Measurements from ENCODE around the gene B3GNT4. TPM values are rescaled to one million over a fixed set of nuclear protein-coding genes. Genes with fewer than 3 reads are reported as not detected.
"Not testable (repeated sequence)": the region's sequence is repeated elsewhere in the genome, so short reads cannot be mapped to it uniquely, and the experiment has no call there.

B3GNT4 gene
- total RNA-seq, 3 donors from 2014 or later = 1.6 TPM; not detected in 2

DNA sequence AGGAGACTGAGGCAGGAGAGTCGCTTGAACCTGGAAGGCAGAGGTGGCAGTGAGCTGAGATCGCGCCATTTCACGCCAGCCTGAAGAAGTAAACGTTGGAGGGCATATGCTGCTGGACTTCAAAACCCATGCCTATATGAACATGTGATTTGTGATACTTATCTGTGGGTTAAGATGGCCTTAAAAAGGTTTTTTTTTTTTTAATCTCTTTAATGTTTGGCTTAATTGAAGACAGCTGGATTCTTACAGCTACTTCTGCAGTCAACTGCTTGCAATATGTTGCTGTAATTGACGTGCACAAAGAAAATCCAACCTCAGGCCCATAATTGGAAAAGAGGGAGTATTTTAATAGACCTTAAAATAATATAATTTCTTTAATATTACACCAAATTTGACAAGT lies 1.5 kb upstream of the B3GNT4 start:
- Histone ChIP-seq H3K4me3 (no peak overlapping the region), H3K9me3 (no peaks in the 10 kb centered on the region), H3K36me3 (no peaks in the 10 kb centered on the region), H3K27ac (no peak overlapping the region), H3K4me1 (peaks cover 6 to 12% of the 10 kb centered on the region in 2 donors), H3K27me3 (peaks cover 0 to 3% of the 10 kb centered on the region in 2 donors)
- no peak for TF ChIP-seq POLR2A (IDR thresholded peaks at IDR 0.05)
- TF ChIP-seq, protein P1, sequence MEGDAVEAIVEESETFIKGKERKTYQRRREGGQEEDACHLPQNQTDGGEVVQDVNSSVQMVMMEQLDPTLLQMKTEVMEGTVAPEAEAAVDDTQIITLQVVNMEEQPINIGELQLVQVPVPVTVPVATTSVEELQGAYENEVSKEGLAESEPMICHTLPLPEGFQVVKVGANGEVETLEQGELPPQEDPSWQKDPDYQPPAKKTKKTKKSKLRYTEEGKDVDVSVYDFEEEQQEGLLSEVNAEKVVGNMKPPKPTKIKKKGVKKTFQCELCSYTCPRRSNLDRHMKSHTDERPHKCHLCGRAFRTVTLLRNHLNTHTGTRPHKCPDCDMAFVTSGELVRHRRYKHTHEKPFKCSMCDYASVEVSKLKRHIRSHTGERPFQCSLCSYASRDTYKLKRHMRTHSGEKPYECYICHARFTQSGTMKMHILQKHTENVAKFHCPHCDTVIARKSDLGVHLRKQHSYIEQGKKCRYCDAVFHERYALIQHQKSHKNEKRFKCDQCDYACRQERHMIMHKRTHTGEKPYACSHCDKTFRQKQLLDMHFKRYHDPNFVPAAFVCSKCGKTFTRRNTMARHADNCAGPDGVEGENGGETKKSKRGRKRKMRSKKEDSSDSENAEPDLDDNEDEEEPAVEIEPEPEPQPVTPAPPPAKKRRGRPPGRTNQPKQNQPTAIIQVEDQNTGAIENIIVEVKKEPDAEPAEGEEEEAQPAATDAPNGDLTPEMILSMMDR (IDR thresholded peaks at IDR 0.05) = no peak
- no peak for TF ChIP-seq POLR2AphosphoS5 (IDR thresholded peaks at IDR 0.05)
- intact Hi-C loops (cut with DNase I; ENCODE audit: low total_unique reads) = no loop called here
- no peak for DNase-seq (ENCODE audit: low spot score in 2 of 2)

DNA sequence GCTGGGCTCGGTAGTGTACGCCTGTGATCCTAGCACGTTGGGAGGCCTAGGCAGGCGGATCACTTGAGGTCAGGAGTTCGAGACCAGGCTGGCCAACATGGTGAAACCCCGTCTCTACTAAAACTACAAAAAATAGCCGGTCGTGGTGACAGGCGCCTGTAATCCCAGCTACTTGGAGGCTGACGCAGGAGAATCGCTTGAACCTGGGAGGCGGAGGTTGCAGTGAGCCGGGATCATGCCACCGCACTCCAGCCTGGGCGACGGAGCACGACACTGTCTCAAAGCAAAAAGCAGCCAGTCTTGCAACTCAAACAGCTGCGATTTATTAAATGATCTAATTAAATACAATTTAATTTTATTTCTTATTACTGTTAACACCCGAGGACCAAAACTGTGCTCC lies 698 bp upstream of the B3GNT4 start:
- H3K9me3 ChIP-seq; H3K27ac ChIP-seq; H3K27me3 ChIP-seq; H3K36me3 ChIP-seq; DNase-seq (ENCODE audit: low spot score in 2 of 2); intact Hi-C loops (cut with DNase I; ENCODE audit: low total_unique reads): not testable (repeated sequence)
- peak overlapping the region; percentile 43 to 87 (median 59) for H3K4me3 ChIP-seq
- peaks cover 6 to 12% of the 10 kb centered on the region in 2 donors for H3K4me1 ChIP-seq

DNA sequence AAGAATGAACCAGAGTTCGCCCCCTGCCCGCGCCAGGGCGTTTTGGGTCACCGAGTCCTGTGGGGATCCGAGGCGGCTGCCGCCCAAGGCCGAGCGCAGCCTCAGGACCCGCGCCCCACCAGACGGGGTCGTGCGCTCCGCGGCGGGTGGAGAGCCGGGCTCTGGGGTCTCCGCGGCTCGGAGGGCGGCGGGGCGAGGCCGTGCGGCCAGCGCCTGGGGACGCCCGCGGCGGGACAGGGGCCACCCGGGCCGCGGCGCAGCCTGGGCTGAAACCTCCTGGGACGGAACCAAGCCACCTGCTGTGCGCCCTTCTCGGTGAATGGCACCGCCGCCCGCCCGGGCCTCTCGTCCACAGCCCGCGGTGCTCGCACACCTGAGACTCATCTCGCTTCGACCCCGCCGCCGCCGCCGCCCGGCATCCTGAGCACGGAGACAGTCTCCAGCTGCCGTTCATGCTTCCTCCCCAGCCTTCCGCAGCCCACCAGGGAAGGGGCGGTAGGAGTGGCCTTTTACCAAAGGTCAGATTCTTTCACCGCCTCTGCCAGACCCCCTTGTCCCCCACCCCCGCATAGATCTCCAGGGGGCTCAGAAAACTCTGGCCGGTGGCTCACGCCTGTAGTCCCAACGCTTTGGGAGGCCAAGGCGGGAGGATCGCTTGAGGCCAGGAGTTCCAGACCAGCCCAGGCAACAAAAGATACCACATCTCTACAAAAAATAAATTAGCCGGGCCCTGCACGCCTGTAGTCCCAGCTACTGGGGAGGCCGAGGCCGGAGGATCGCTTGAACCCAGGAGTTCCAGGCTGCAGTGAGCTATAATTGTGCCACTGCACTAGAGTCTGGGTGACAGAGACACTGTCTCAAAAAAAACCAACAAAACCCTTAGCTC lies 901 bp downstream of the B3GNT4 start:
- peak in 1 of 2 donors; percentile 49 for DNase-seq (ENCODE audit: low spot score in 2 of 2)
- Histone ChIP-seq H3K4me3 (peak overlapping the region; percentile 43 to 87 (median 59)), H3K36me3 (peaks cover 8% of the 10 kb centered on the region), H3K4me1 (peaks cover 6 to 12% of the 10 kb centered on the region in 2 donors), H3K27ac (no peak overlapping the region), H3K27me3 (peaks cover 0 to 3% of the 10 kb centered on the region in 2 donors), H3K9me3 (no peaks in the 10 kb centered on the region)
- TF ChIP-seq, protein P1 (IDR thresholded peaks at IDR 0.05) = no peak
- no peak for TF ChIP-seq POLR2AphosphoS5 (IDR thresholded peaks at IDR 0.05)
- no peak for TF ChIP-seq POLR2A (IDR thresholded peaks at IDR 0.05)
- intact Hi-C loops (cut with DNase I; ENCODE audit: low total_unique reads) = no loop called here

DNA sequence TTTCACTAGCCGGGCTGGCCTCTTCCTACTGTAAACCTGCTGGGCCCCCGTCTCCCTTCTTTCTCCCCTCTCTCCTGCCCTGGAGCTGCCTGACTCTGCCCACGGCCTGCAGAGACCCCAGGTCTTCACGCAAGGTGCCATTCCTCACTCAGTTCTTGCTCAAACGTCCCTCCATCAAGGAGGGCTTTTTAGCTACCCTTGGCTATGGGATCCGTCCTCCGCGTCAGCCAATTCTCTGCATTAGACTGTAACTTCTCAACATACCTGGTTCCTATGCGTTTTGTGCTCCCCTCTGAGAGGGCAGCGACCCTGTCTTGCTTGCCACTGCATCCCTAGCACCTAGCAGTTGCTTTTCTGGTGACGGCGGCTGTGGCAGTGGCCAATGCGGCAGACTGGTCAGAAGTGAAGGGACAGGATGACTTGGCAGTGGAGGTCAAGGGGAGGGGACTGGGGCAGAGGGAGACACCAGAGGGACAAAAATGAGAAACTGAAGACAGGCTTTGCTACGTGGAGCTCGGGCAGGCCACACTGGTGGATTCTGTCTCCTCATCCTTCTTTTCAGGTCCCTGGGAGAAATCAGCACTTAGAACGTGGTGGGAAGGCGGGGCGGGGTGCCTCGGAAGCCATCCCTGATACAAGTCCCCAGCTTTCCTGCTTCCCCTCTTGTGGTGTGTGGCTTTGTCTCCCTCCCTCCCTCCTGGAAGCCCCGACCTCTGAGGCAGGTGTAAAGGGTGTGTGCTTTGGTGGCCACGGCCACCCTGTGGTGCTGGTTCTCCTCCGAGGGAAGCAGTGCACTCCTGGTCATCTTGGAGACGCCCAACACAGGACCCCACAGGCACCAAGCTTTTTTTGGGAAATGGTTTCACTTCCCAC lies 1.8 kb downstream of the B3GNT4 start:
- TF ChIP-seq, protein P1 (IDR thresholded peaks at IDR 0.05) = no peak
- no peak for TF ChIP-seq POLR2AphosphoS5 (IDR thresholded peaks at IDR 0.05)
- no peak for TF ChIP-seq POLR2A (IDR thresholded peaks at IDR 0.05)
- peaks cover 6 to 12% of the 10 kb centered on the region in 2 donors for H3K4me1 ChIP-seq
- H3K27me3 ChIP-seq = peaks cover 0 to 3% of the 10 kb centered on the region in 2 donors
- DNase-seq (ENCODE audit: low spot score in 2 of 2) = peak in 1 of 2 donors; percentile 30
- H3K36me3 ChIP-seq = peaks cover 8% of the 10 kb centered on the region
- H3K27ac ChIP-seq = no peak overlapping the region
- no peak overlapping the region for H3K4me3 ChIP-seq
- H3K9me3 ChIP-seq = no peaks in the 10 kb centered on the region
- intact Hi-C loops (cut with DNase I; ENCODE audit: low total_unique reads) = no loop called here

DNA sequence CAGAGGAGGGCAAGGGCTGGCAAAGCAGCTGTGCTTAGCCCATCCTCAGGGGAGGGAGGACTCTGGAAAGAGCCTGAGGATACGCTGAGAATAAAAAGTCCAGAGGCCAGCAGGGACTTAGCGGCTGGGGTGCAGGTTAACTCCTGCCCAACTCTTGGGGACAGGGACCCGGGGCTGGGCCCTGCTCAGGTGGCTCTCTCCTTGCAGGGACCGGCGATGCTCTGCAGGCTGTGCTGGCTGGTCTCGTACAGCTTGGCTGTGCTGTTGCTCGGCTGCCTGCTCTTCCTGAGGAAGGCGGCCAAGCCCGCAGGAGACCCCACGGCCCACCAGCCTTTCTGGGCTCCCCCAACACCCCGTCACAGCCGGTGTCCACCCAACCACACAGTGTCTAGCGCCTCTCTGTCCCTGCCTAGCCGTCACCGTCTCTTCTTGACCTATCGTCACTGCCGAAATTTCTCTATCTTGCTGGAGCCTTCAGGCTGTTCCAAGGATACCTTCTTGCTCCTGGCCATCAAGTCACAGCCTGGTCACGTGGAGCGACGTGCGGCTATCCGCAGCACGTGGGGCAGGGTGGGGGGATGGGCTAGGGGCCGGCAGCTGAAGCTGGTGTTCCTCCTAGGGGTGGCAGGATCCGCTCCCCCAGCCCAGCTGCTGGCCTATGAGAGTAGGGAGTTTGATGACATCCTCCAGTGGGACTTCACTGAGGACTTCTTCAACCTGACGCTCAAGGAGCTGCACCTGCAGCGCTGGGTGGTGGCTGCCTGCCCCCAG lies 2.8 kb downstream of the B3GNT4 start:
- H3K4me3 ChIP-seq = no peak overlapping the region
- TF ChIP-seq, protein P1 (IDR thresholded peaks at IDR 0.05) = no peak
- no peak for TF ChIP-seq POLR2AphosphoS5 (IDR thresholded peaks at IDR 0.05)
- no peak for TF ChIP-seq POLR2A (IDR thresholded peaks at IDR 0.05)
- H3K36me3 ChIP-seq = peaks cover 8% of the 10 kb centered on the region

More for the DNA sequence above, 2.8 kb downstream of the B3GNT4 start:
- peak in 1 of 2 donors; percentile 30 for DNase-seq (ENCODE audit: low spot score in 2 of 2)
- Histone ChIP-seq H3K27ac (no peak overlapping the region), H3K27me3 (peaks cover 0 to 3% of the 10 kb centered on the region in 2 donors), H3K9me3 (no peaks in the 10 kb centered on the region), H3K4me1 (peaks cover 6 to 12% of the 10 kb centered on the region in 2 donors)
- intact Hi-C loops (cut with DNase I; ENCODE audit: low total_unique reads) = no loop called here

All from breast epithelium (tissue), 4 donors.